Sigmoid colon (tissue), 4 donors: Measurements from ENCODE around the gene SYS1.

Experiments
- CTCF ChIP-seq, 4 experiments: fragments of 450-650 bp in 3 of 4; fragments of 200-600 bp in 1 of 4; IDR thresholded peaks; one replicate each; pipeline ENCODE4 v1.5.1; 2016 to 2019; ENCODE audit warnings: antibody characterized with exemption in 4 of 4, mild to moderate bottlenecking in 3 of 4, moderate library complexity in 2 of 4
- POLR2A ChIP-seq, 2 donors: fragments of 450-650 bp; IDR thresholded peaks; one replicate each; pipeline ENCODE4 v1.6.1; 2016; ENCODE audit warnings: antibody characterized with exemption in 2 of 2, mild to moderate bottlenecking in 2 of 2, moderate library complexity in 2 of 2
- POLR2AphosphoS5 ChIP-seq, 4 donors: sonication (generic); formaldehyde crosslinking; IDR thresholded peaks; one replicate each; pipeline ENCODE4 v1.6.1; 2017; ENCODE audit warnings: antibody characterized with exemption in 4 of 4

DNA sequence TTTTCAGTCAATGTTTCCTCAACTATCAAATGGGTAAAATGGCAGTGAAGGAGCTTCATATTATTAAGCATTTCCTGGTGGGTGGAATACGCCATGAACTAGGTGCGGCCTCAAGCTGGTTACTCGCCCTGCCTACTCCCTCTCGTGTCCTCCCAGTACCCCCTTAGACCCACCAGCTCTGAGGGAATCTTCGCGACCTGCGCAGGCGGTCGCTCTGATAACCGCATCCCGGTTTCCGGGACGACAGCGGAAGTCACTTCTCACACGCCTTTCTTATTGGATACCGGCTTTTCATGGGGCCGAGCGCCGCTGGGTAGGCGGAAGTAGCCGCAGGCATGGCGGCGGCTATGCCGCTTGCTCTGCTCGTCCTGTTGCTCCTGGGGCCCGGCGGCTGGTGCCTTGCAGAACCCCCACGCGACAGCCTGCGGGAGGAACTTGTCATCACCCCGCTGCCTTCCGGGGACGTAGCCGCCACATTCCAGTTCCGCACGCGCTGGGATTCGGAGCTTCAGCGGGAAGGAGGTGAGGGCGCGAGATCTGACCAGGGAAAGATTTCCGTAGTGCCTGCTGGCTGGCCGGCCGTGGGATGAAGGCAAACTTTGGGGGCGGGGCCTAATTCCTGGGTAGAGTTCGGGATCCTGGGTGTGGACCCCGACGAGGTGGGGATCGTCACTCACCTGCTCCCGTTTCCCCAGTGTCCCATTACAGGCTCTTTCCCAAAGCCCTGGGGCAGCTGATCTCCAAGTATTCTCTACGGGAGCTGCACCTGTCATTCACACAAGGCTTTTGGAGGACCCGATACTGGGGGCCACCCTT is 53.1 kb downstream of the SYS1 start, which contains the start of gene PIGT:
- no peak for TF ChIP-seq CTCF (IDR thresholded peaks at IDR 0.05)
- TF ChIP-seq POLR2A (IDR thresholded peaks at IDR 0.05): peak; percentile 90
- peak; percentile 89 to 94 (median 92) for TF ChIP-seq POLR2AphosphoS5 (IDR thresholded peaks at IDR 0.05)
